GDM1 (cell line): ENCODE measurements around the gene CBLC.
A peak's percentile ranks its signal among the peaks of the same experiment; 100 is the strongest.

Experiments used
- DNase-seq: peaks from one replicate; lab custom pipeline; 2025; lab: John Stamatoyannopoulos, UW

The CBLC gene

DNA sequence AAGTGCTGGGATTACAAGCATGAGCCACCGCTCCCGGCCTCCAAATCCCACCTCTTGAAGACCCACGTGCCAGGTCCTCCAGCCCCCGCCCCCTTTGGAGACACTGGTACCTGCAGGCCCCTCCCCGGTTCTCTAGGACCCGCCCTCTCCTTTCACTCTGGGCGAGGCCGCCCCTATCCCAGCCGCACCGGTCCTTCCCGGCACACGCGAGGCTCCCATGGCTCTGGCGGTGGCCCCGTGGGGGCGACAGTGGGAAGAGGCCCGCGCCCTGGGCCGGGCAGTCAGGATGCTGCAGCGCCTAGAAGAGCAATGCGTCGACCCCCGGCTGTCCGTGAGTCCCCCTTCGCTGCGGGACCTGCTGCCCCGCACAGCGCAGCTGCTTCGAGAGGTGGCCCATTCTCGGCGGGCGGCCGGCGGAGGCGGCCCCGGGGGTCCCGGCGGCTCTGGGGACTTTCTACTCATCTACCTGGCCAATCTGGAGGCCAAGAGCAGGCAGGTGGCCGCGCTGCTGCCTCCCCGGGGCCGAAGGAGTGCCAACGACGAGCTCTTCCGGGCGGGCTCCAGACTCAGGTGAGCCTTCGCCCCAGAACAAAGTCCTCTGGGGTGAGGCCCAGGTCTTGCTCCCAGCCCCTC lies at the start of gene CBLC:
TSS of gene CBLC (plus strand) at position 176 of the 633 bp plus-strand sequence. CDS start at position 218, 42 bp downstream.
- no peak for DNase-seq

DNA sequence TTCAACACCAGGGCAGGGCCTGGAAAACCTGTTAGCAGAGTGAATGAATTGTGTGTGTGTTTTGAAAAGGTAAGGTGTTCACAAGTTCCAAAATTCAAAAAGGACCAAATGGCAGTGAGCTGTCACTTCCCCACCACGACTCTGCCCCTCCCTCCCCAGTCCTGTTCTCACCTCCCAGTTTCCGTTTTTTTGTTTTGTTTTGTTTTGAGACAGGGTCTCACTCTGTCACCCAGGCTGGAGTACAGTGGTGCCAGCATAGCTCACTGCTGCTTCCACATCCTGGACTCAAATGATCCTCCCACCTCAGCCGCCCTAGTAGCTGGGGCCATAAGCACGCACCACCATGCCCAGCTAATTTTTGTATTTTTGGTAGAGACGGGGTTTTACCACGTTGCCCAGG lies 49.5 kb upstream of the CBLC start:
- DNase-seq: no peak

DNA sequence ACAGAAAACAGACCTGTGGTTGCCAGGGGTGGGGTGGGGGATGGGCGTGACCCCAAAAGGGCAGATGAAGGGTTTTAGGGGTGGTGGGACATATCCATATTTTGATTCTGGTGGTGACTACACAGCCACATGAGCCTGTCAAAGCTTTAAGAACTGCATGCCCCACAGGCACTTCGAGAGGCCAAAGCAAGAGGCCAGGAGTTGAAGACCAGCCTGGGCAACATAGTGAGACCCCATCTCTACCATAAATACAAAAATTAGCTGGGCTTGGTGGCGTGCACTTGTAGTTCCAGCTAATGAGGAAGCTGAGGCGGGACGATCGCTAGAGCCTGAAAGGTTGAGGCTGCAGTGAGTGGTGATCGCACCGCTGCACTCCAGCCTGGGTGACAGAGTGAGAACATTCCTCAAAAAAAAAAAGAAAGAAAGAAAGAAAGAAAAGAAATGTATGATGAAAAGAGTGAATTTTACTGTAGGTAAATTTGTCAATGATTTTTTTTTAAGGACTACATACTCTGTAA lies 48.1 kb upstream of the CBLC start:
- DNase-seq: no peak

DNA sequence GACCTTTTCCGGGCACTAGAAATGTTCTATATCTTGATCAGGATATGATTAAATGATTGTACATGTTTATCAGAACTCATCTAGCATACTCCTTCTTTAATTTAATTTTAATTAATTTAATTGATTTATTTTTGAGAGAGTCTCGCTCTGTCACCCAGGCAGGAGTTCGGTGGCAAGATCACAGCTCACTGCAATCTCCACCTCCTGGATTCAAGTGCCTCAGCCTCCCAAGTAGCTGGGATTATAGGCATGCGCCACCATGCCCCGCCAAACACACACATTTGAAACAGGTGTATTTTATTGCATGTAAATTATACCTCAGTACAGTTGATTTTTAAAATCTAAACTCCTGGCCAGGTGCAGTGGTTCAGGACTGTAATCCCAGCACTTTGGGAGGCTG lies 46.6 kb upstream of the CBLC start:
- no peak for DNase-seq

DNA sequence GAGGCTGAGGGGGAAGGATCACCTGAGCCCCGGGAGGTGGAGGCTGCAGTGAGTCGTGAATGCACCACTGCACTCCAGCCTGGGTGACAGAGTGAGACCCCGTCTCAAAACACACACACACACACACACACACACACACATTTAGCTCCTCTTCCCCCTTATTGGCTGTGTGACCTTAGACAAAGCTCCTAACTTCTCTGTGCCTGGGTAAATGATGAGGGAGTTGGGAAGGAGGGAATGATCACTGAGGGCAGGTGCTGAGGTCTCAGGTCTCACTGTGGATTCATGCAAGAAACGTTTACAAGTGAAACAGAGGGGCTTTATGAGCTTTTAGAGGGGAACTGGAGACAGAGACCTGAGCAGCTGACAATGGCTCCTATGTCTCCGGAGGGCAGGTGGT lies 46.1 kb upstream of the CBLC start:
- no peak for DNase-seq

DNA sequence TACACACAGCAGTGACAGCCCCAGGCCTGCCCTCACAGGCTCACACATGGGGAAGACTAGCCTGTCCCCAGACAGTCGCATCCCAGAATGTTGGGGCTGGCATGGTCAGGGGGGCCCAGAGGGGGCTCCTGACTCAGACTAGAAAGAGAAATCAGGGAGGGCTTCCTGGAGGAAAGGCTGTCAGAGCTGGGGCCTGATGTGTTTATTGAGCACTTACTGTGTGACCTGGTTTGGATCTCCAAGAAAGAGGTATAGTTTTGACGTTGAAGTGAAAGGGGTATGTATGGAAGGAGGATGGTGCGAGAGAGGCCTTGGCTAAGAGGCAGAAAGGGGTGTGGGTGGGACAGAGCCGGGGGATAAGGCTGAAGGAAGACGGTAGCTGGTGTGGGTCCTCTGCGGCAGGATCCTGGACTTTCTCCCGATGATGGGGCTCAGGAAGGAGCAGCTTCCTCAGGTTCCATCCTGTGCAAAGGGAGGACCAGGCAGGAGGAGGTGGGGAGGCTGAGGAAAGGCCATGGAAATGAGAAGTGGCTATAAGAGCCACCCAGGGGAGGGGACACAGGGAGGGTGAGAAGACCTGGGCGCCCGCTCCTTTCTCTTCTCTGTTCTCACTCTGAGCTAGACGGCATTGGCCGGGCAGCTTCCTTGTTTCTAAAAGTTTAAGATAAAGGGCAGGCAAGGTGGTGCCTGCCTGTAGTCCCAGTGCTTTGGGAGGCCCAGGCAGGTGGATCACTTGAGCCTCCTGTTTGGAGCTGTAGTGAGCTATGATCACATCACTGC lies 45.3 kb upstream of the CBLC start:
- no peak for DNase-seq

DNA sequence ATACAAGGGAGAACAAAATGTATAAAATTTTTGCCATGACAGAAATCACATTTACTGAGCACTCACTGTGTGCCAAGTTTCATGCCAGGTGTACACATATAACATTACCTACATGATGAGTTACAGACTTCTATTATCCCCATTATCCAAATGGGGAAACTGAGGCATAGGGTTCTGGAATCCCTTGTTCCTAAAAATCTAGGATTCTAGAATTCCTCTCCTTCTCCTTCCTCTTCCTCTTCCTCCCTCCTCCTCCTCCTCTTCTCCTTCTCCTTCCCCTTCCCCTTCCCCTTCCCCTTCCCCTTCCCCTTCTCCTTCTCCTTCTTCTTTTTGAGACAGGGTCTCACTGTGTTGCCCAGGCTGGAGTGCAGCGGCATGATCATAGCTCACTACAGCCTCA lies 43.3 kb upstream of the CBLC start:
- no peak for DNase-seq

DNA sequence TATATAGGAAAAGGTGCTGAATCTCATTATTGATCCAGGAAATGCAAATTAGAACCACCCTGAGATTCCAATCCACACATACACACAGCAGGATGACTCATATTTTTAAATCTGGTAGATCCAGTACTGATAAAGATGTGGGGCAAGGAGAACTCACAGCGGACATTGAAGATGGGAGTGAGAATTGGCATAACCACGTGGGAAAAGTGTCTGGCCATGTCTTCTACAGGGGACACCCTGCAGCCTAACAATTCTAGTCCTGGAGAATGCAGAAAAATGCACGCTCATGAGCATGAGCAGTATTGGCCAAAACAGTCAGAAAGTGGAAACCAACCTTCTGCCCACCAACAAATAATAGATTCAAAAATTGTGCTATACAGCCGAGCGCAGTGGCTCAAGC lies 42.7 kb upstream of the CBLC start:
- no peak for DNase-seq

DNA sequence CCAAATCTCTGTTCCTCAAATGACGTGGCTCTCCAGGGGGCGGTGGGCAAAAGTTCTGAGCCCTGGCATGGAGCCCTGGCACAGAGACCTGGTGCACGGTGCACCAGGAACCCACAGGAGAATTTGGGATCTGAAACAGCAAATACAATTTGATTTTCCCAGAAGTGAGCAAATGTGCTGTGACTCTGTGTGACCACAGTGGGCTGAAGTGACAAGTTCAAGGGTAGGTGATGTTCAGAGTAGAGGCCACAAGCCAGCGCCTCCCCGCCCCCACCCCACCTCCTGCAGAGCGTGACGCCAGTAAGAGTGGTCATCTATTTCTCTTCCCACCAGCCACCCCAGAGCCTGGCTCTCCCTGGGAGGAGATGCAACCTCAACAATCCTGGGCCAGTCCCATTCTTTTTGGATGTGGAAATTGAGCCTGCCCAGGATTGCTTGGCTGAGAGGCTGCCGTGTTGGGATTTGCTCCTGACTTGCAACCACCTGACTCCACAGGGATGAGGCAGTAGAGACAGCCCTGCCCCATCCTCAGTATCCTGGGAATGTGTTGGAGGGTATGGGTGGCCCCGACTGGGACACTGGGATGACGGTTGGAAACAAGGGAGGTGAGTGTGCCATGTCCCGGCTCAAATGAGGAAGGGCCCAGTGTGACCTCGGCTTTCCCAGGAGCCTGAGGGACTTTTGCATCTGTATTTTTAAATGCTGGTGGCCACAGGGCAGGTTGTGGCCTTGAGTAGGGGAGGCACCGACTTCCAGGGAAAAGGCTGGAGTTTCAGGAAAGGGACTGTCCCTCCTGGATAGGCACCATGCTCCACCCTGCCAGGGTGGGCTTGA lies 40.2 kb upstream of the CBLC start:
- DNase-seq: no peak

GRCh38 chr19:44738136-44738535 lies 39.6 kb upstream of the CBLC start:
- no peak for DNase-seq

GRCh38 chr19:44738603-44739558 lies 38.8 kb upstream of the CBLC start:
- DNase-seq: no peak

DNA sequence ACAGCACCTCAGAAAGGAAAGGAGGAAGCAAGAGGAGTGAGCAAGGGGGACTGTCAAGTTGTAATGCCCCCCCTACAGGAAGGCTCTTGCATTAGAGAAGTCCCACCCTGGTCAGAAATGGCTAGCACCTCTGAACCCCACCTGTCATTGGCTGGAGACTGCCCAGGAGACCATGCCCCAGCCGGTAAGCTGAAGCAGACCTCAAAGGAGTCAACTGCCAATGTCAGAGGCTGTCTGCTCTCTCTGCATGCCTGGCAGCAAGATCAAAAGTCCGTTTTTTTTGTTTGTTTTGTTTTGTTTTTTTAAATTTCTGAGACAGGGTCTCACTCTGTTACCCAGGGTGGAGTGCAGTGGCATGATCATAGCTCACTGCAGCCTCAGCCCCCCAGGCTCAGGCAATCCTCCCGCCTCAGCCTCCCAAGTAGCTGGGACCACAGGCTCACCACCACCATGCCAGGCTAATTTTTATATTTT lies 37.3 kb upstream of the CBLC start:
- DNase-seq: no peak

DNA sequence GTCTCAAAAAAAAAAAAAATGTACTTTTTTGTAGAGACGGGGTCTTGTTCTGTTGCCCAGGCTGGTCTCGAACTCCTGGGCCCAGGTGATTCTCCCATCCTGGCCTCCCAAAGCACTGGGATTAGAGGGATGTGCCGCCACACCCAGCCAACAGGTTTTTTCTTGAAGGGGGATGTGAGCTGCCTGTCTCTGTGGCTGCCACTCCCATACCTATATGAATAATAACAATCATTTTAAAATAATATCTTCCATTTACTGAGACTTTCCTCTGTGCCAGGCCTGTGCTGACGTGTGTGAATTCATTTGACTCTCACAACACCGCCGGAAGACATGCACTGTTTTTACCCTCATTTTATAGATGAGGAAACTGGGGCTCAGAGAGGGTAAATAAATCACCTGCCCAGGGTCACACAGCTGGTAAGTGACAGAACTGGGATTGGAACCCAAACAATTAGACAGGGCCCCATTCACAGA lies 36.4 kb upstream of the CBLC start:
- DNase-seq: no peak

DNA sequence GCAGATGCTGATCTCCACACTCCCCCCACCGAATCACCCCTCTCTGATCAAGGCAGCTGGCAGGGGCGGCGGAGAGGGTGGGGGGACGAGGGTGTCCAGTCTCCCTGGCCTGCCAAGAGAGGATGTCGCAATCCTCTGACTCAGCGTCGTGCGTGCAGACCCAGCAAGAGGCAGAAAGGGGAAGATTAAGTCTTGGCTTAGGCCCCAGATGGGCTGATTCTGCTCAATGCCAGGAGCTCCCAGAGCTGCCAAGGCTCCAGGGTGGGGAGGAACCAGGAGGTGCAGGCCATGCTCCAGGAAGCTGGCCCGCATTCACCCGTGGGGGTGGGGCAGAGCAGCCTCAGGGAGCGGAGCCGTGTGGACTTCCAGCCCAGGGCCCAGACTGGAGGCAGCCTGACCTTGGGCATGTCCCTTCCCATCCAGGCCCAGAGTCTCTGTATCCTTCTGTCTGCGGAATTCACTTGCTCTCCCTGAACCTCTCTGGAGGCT lies 35.8 kb upstream of the CBLC start:
- peak; percentile 89 for DNase-seq

- no peak for DNase-seq
Measured at GRCh38 chr19:44742330-44743061, 35.2 kb upstream of the CBLC start.

DNA sequence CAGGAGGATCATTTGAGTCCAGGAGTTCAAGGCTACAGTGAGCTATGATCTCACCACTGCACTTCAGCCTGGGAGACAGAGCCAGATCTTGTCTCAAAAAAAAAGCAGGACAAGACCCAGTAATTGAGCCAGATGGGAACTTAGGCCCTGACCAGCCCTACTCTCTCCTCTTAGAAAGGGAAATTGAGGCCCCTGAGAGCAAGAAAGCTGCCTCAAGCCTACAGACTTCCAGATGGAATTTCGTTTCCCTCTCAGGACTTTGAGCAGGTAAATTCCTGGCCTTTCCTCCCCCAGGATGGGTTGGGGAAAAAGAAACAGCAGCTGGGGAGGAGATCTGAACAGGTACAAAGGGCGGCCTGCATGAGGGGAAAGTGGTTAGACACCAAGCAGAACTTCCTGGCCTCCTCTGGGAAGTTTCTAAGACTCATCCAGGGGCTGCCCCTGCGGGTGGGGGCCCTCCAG lies 32.8 kb upstream of the CBLC start:
- no peak for DNase-seq

DNA sequence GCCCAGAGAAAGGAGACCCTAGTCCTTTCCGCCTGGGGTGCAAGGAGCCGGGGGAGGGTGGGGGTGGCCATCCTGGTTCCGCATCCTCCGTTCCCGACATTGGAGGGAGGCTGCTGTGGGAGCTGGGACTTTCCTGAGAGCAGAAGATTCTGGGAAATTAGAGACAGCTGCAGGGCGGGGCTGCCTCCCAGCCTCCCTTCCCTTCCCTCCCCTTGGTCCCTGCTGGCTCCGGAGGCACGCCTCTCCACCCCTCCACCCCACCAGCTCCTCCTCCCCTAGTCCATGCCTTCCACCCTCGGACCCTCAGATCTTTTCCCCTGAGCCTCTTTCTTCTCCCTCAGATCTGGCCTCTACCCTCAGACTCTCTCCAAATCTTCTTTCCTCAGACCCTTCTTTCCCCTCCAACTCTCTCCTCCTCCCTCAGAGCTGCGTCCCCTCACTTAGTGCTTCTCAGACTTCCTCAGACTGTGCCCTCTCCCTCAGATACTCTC lies 32.3 kb upstream of the CBLC start:
- no peak for DNase-seq

- no peak for DNase-seq
Measured at GRCh38 chr19:44745887-44746600, 31.6 kb upstream of the CBLC start.

- no peak for DNase-seq
Measured at GRCh38 chr19:44746616-44746945, 31.1 kb upstream of the CBLC start.
